ENCODE data around the gene PLA1A. TPM values are rescaled to one million over a fixed set of nuclear protein-coding genes. Genes with fewer than 3 reads are reported as not detected.

The PLA1A gene
- total and polyA plus RNA-seq, 2 of the 4 experiments (the other 2 are of a cell fraction) = not detected

DNA sequence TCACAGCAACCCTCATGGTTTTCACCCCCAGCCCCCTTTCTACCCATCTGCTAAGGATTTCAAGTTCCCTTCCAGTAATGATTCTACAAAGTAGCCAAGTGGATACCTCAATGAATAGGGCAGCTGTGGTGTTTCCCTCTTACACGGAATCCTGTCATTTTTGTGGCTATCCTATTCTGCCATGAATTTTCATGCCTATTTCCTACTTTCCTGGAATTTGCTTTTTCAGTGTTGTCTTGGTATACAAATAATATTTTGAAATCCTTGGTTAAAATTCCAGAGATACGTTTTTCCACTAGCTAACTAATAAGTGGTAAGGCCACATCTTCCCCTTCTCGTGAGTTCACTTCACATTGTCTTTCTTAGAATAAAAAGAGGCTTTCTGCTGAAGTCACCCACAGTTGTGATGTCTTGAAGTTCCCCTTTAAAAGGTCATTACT is 10.9 kb upstream of the PLA1A start:
- TF ChIP-seq, protein P1, sequence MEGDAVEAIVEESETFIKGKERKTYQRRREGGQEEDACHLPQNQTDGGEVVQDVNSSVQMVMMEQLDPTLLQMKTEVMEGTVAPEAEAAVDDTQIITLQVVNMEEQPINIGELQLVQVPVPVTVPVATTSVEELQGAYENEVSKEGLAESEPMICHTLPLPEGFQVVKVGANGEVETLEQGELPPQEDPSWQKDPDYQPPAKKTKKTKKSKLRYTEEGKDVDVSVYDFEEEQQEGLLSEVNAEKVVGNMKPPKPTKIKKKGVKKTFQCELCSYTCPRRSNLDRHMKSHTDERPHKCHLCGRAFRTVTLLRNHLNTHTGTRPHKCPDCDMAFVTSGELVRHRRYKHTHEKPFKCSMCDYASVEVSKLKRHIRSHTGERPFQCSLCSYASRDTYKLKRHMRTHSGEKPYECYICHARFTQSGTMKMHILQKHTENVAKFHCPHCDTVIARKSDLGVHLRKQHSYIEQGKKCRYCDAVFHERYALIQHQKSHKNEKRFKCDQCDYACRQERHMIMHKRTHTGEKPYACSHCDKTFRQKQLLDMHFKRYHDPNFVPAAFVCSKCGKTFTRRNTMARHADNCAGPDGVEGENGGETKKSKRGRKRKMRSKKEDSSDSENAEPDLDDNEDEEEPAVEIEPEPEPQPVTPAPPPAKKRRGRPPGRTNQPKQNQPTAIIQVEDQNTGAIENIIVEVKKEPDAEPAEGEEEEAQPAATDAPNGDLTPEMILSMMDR (conservative IDR thresholded peaks at IDR 0.05; ENCODE audit: low read depth, low read length) = no peak
- TF ChIP-seq MXI1 (IDR thresholded peaks at IDR 0.05; ENCODE audit: borderline replicate concordance, low read depth, low read length) (no peak), FOS (IDR thresholded peaks at IDR 0.05; ENCODE audit: low read depth, low read length) (no peak), MAFK (IDR thresholded peaks at IDR 0.05; ENCODE audit: low read depth, low read length) (no peak), NFE2L2 (IDR thresholded peaks at IDR 0.05; ENCODE audit: low read depth, low read length) (no peak), POLR2A (IDR thresholded peaks at IDR 0.05; ENCODE audit: low read depth, low read length) (no peak)
- TF ChIP-seq, protein P2, sequence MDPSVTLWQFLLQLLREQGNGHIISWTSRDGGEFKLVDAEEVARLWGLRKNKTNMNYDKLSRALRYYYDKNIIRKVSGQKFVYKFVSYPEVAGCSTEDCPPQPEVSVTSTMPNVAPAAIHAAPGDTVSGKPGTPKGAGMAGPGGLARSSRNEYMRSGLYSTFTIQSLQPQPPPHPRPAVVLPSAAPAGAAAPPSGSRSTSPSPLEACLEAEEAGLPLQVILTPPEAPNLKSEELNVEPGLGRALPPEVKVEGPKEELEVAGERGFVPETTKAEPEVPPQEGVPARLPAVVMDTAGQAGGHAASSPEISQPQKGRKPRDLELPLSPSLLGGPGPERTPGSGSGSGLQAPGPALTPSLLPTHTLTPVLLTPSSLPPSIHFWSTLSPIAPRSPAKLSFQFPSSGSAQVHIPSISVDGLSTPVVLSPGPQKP (IDR thresholded peaks at IDR 0.05; ENCODE audit: borderline replicate concordance, low read depth, low read length) = no peak

More for the DNA sequence above, 10.9 kb upstream of the PLA1A start:
- Histone ChIP-seq H3K9ac (ENCODE audit: low read depth, low read length) (no peak overlapping the region), H4K20me1 (ENCODE audit: insufficient read depth, low read length) (no peaks in the 10 kb centered on the region), H3K36me3 (ENCODE audit: control insufficient read depth, insufficient read depth, low read length) (no peaks in the 10 kb centered on the region), H2BK120ac (ENCODE audit: low read depth, low read length) (no peak overlapping the region), H3K27ac (ENCODE audit: insufficient read depth, low read length) (no peak overlapping the region), H3K18ac (ENCODE audit: low read depth, low read length) (no peak overlapping the region), H3K4me3 (ENCODE audit: insufficient read depth, low read depth, low read length) (no peak overlapping the region), H4K5ac (ENCODE audit: low read depth, low read length) (no peak overlapping the region), H3K23ac (ENCODE audit: low read depth, low read length) (no peak overlapping the region), H3K4me1 (ENCODE audit: control insufficient read depth, insufficient read depth, low read length) (no peaks in the 10 kb centered on the region), H4K8ac (ENCODE audit: low read depth in 2 of 2, low read length in 2 of 2) (no peak overlapping the region), H3K4ac (ENCODE audit: low read depth, low read length) (no peak overlapping the region), H3K14ac (replicated peaks; ENCODE audit: low read depth, low read length) (no peak overlapping the region), H3K56ac (ENCODE audit: extremely low read depth, insufficient read depth, low read length) (no peak overlapping the region), H3K79me1 (ENCODE audit: low read depth in 1 of 2, low read length in 2 of 2) (no peaks in the 10 kb centered on the region), H2AFZ (replicated peaks; ENCODE audit: low read length, poor library complexity) (no peak overlapping the region), H3K27me3 (ENCODE audit: control insufficient read depth, insufficient read depth, low read length) (peaks cover 17% of the 10 kb centered on the region), H3K4me2 (ENCODE audit: low read depth, low read length) (no peak overlapping the region), H2BK15ac (ENCODE audit: low read depth, low read length) (no peak overlapping the region), H2AK9ac (replicated peaks; ENCODE audit: low read depth, low read length, poor library complexity) (no peak overlapping the region), H2BK5ac (ENCODE audit: low read depth, low read length, poor library complexity, severe bottlenecking) (no peak overlapping the region), H2AK5ac (ENCODE audit: low read depth, low read length) (no peak overlapping the region), H4K91ac (ENCODE audit: insufficient read depth, low read depth, low read length) (no peak overlapping the region), H3K9me3 (ENCODE audit: control insufficient read depth, insufficient read depth, low read length) (no peaks in the 10 kb centered on the region), H2BK20ac (ENCODE audit: low read depth, low read length) (no peak overlapping the region), H3K9me1 (ENCODE audit: insufficient read depth, low read length) (no peaks in the 10 kb centered on the region)
- POLR2A ChIA-PET (ENCODE audit: unreplicated experiment) = no interaction called here
- dilution Hi-C loops (cut with HindIII; ENCODE audit: low sequenced_read_pairs, unreplicated experiment) (no loop called here), intact Hi-C loops (cut with micrococcal nuclease) (no loop called here), in situ Hi-C loops (cut with MboI; ENCODE audit: low sequenced_read_pairs) (loop anchor here (25.0 kb wide), 1 partner anchor 699 kb away; no protein-coding TSS in a partner anchor)
- BruUV-seq (replicated peaks) = no TSS peak
- no CpG with 5 or more reads among the region's 3 CpGs for WGBS, 2 experiments (ENCODE audit: extremely low coverage in 2 of 2, insufficient read length in 1 of 2)
- no peak for ATAC-seq (ENCODE audit: low read depth)
- CTCF ChIA-PET = no interaction called here
- no peak for DNase-seq

All from IMR-90 (cell line).